HEK293 (cell line): Measurements from ENCODE around the gene PLA2G2E.
A peak's percentile ranks its signal among the peaks of the same experiment; 100 is the strongest.

Source experiments
- CTCF ChIA-PET: fragments of 350-600 bp; formaldehyde crosslinking; extraction: SDS; loops from one replicate; lab custom pipeline; 2021; ENCODE audit warnings: antibody characterized with exemption; lab: Yijun Ruan, JAX
- POLR2A ChIA-PET: fragments of 300-600 bp; formaldehyde crosslinking; extraction: SDS; loops from one replicate; lab custom pipeline; 2020; ENCODE audit warnings: antibody characterized with exemption, inconsistent platforms; lab: Yijun Ruan, JAX
- H3K27ac ChIP-seq: fragments of 200-500 bp; sonication (Bioruptor generic); 2 replicates; pipeline ENCODE4 v1.5.1; 2014; ENCODE audit warnings: low read depth, low read length, control low read depth, inconsistent platforms; ENCODE audit errors: extremely low read depth
- H3K36me3 ChIP-seq, 2 experiments: fragments of 200-500 bp in 1 of 2; sonication (Bioruptor generic) in 1 of 2; 1 replicate in 1 of 2; 2 replicates in 1 of 2; pipeline ENCODE4 v1.5.1; 2014 to 2017; ENCODE audit warnings: inconsistent platforms in 2 of 2, low read length in 2 of 2; ENCODE audit not compliant: control insufficient read depth in 2 of 2, insufficient read depth in 1 of 2
- H3K4me1 ChIP-seq: fragments of 200-500 bp; sonication (Bioruptor generic); 2 replicates; pipeline ENCODE4 v1.5.1; 2014; ENCODE audit warnings: mild to moderate bottlenecking, low read length, inconsistent platforms; ENCODE audit not compliant: control insufficient read depth, insufficient read depth
- H3K4me3 ChIP-seq: 2 replicates; pipeline ENCODE4 v1.5.1; 2011; ENCODE audit warnings: low read depth, mild to moderate bottlenecking, control low read depth, low read length, moderate library complexity
- H3K9me3 ChIP-seq: fragments of 200-500 bp; sonication (Bioruptor generic); 2 replicates; pipeline ENCODE4 v1.5.1; 2014; ENCODE audit warnings: low read depth, low read length, inconsistent platforms; ENCODE audit not compliant: control insufficient read depth, insufficient read depth
- ATF2 ChIP-seq: fragments of 450-650 bp; formaldehyde crosslinking; IDR thresholded peaks from 2 replicates; pipeline ENCODE4 v1.5.1; 2016; ENCODE audit warnings: missing biosample characterization, missing genetic modification characterization, low read depth
- FEZF1 ChIP-seq: fragments of 450-650 bp; formaldehyde crosslinking; IDR thresholded peaks from 2 replicates; pipeline ENCODE4 v1.5.1; 2016; ENCODE audit warnings: missing biosample characterization, missing genetic modification characterization
- GFI1B ChIP-seq: fragments of 450-650 bp; formaldehyde crosslinking; IDR thresholded peaks from 2 replicates; pipeline ENCODE4 v1.5.1; 2016; ENCODE audit warnings: missing biosample characterization, missing genetic modification characterization
- GLI4 ChIP-seq: fragments of 450-650 bp; formaldehyde crosslinking; IDR thresholded peaks from 2 replicates; pipeline ENCODE4 v1.5.1; 2016; ENCODE audit warnings: missing biosample characterization, missing genetic modification characterization
- MYNN ChIP-seq: fragments of 450-650 bp; formaldehyde crosslinking; IDR thresholded peaks from 2 replicates; pipeline ENCODE4 v1.5.1; 2016; ENCODE audit warnings: missing biosample characterization, missing genetic modification characterization, borderline replicate concordance
- MZF1 ChIP-seq: fragments of 450-650 bp; formaldehyde crosslinking; IDR thresholded peaks from 2 replicates; pipeline ENCODE4 v1.5.1; 2017; ENCODE audit warnings: missing biosample characterization, missing genetic modification characterization, borderline replicate concordance
- ZBTB21 ChIP-seq: fragments of 450-650 bp; formaldehyde crosslinking; IDR thresholded peaks from 2 replicates; pipeline ENCODE4 v1.5.1; 2017; ENCODE audit warnings: missing biosample characterization, missing genetic modification characterization
- ZBTB49 ChIP-seq: fragments of 450-650 bp; formaldehyde crosslinking; IDR thresholded peaks from 2 replicates; pipeline ENCODE4 v1.5.1; 2016; ENCODE audit warnings: missing biosample characterization, missing genetic modification characterization, low read depth
- ZEB2 ChIP-seq: fragments of 450-650 bp; formaldehyde crosslinking; IDR thresholded peaks from 2 replicates; pipeline ENCODE4 v1.5.1; 2016; ENCODE audit warnings: missing biosample characterization, missing genetic modification characterization
- ZFP69B ChIP-seq: fragments of 450-650 bp; formaldehyde crosslinking; IDR thresholded peaks from 2 replicates; pipeline ENCODE4 v1.5.1; 2016; ENCODE audit warnings: missing biosample characterization, missing genetic modification characterization
- ZNF140 ChIP-seq: fragments of 450-650 bp; formaldehyde crosslinking; IDR thresholded peaks from 2 replicates; pipeline ENCODE4 v1.5.1; 2016; ENCODE audit warnings: missing biosample characterization, missing genetic modification characterization
- ZNF146 ChIP-seq: fragments of 450-650 bp; formaldehyde crosslinking; IDR thresholded peaks from 2 replicates; pipeline ENCODE4 v1.5.1; 2016; ENCODE audit warnings: missing biosample characterization, missing genetic modification characterization
- ZNF184 ChIP-seq: fragments of 450-650 bp; IDR thresholded peaks from 2 replicates; pipeline ENCODE4 v1.5.1; 2018; ENCODE audit warnings: missing biosample characterization, mild to moderate bottlenecking, missing genetic modification characterization
- ZNF248 ChIP-seq: fragments of 450-650 bp; formaldehyde crosslinking; IDR thresholded peaks from 2 replicates; pipeline ENCODE4 v1.5.1; 2017; ENCODE audit warnings: missing biosample characterization, missing genetic modification characterization
- ZNF26 ChIP-seq: fragments of 450-650 bp; formaldehyde crosslinking; IDR thresholded peaks from 2 replicates; pipeline ENCODE4 v1.5.1; 2016; ENCODE audit warnings: missing biosample characterization, missing genetic modification characterization
- ZNF398 ChIP-seq: fragments of 450-650 bp; formaldehyde crosslinking; IDR thresholded peaks from 2 replicates; pipeline ENCODE4 v1.5.1; 2017; ENCODE audit warnings: missing biosample characterization, missing genetic modification characterization
- ZNF521 ChIP-seq: fragments of 450-650 bp; formaldehyde crosslinking; IDR thresholded peaks from 2 replicates; pipeline ENCODE4 v1.5.1; 2017; ENCODE audit warnings: missing biosample characterization, mild to moderate bottlenecking, missing genetic modification characterization
- ZNF530 ChIP-seq: fragments of 450-650 bp; formaldehyde crosslinking; IDR thresholded peaks from 2 replicates; pipeline ENCODE4 v1.5.1; 2016; ENCODE audit warnings: low read depth, missing biosample characterization, missing genetic modification characterization
- ZNF558 ChIP-seq: fragments of 450-650 bp; formaldehyde crosslinking; IDR thresholded peaks from 2 replicates; pipeline ENCODE4 v1.5.1; 2016; ENCODE audit warnings: missing biosample characterization, missing genetic modification characterization
- ZNF629 ChIP-seq: fragments of 450-650 bp; formaldehyde crosslinking; IDR thresholded peaks from 2 replicates; pipeline ENCODE4 v1.5.1; 2017; ENCODE audit warnings: missing biosample characterization, missing genetic modification characterization
- ZNF707 ChIP-seq: fragments of 450-650 bp; formaldehyde crosslinking; IDR thresholded peaks from 2 replicates; pipeline ENCODE4 v1.5.1; 2016; ENCODE audit warnings: missing biosample characterization, missing genetic modification characterization
- ZNF747 ChIP-seq: fragments of 450-650 bp; formaldehyde crosslinking; IDR thresholded peaks from 2 replicates; pipeline ENCODE4 v1.5.1; 2016; ENCODE audit warnings: missing biosample characterization, missing genetic modification characterization

Gene PLA2G2E

GRCh38 chr1:19942088-19942487 lies 18.7 kb upstream of the PLA2G2E start:
- H3K4me1 ChIP-seq, result no peaks in the 10 kb centered on the region
- H3K36me3 ChIP-seq, result no peaks in the 10 kb centered on the region
- no peaks in the 10 kb centered on the region for H3K9me3 ChIP-seq
- POLR2A ChIA-PET, result no interaction called here
- CTCF ChIA-PET, result no interaction called here
- H3K27ac ChIP-seq, result no peak overlapping the region
- TF ChIP-seq ZNF184 (tag by site-specific recombination) (no peak), GLI4 (no peak), GFI1B (tag by site-specific recombination) (no peak), ZBTB21 (tag by site-specific recombination) (no peak), ATF2 (0 out of 2 replicates have a peak, but pooled peaks have one; percentile 13), ZNF140 (tag by site-specific recombination) (no peak), ZNF747 (tag by site-specific recombination) (no peak), ZNF26 (tag by site-specific recombination) (no peak)
- H3K4me3 ChIP-seq, result no peak overlapping the region

- H3K36me3 ChIP-seq, result no peaks in the 10 kb centered on the region
- CTCF ChIA-PET, result interaction anchor here (0.5 to 1.1 kb wide), 3 partner anchors 11 to 1602 kb away, joined by 3 to 4 read pairs (median 4); no protein-coding TSS in a partner anchor
- H3K27ac ChIP-seq, result no peak overlapping the region
- H3K4me3 ChIP-seq, result no peak overlapping the region
- POLR2A ChIA-PET, result no interaction called here
- H3K9me3 ChIP-seq, result no peaks in the 10 kb centered on the region
- H3K4me1 ChIP-seq, result no peaks in the 10 kb centered on the region
- no peak for TF ChIP-seq ZNF146 (tag by site-specific recombination)
- no peak for TF ChIP-seq ZNF558
- TF ChIP-seq ZFP69B, result no peak
- peak; percentile 77 for TF ChIP-seq ZNF707 (tag by site-specific recombination)
- no peak for TF ChIP-seq MYNN (tag by site-specific recombination)
- no peak for TF ChIP-seq ZNF629 (tag by site-specific recombination)
- no peak for TF ChIP-seq ZEB2 (tag by site-specific recombination)
Measured at GRCh38 chr1:19941206-19941568, 17.8 kb upstream of the PLA2G2E start.

- H3K36me3 ChIP-seq, result no peaks in the 10 kb centered on the region
- POLR2A ChIA-PET, result no interaction called here
- H3K4me1 ChIP-seq, result no peaks in the 10 kb centered on the region
- CTCF ChIA-PET, result interaction anchor here (0.5 to 1.1 kb wide), 4 partner anchors 11 to 1602 kb away, joined by 3 to 4 read pairs (median 4); partner anchors contain the start of gene MUL1
- no peaks in the 10 kb centered on the region for H3K9me3 ChIP-seq
- H3K4me3 ChIP-seq, result no peak overlapping the region
- no peak overlapping the region for H3K27ac ChIP-seq
- TF ChIP-seq ZNF521 (no peak), MZF1 (no peak), ATF2 (no peak), ZNF398 (tag by site-specific recombination) (no peak), FEZF1 (no peak), ZNF248 (tag by site-specific recombination) (no peak), ZNF530 (no peak), ZBTB49 (tag by site-specific recombination) (no peak)
Measured at GRCh38 chr1:19940486-19941205, 17.2 kb upstream of the PLA2G2E start.
